Activated naive CD4-positive, alpha-beta T cell treated with anti-CD3 and anti-CD28 coated beads, Interleukin-2, amount 10 ng/mL, durations not matched to agents 7 days and 5 days (primary cell): ENCODE results near the gene LKAAEAR1.
"Not testable (repeated sequence)": the region's sequence is repeated elsewhere in the genome, so short reads cannot be mapped to it uniquely, and the experiment has no call there.

Source experiments
- CTCF ChIA-PET: fragments of 350-600 bp; sonication (Branson Sonifier 250); formaldehyde crosslinking; loops from one replicate; lab custom pipeline; 2021; ENCODE audit warnings: antibody characterized with exemption; lab: Charles Lee
- DNase-seq: peaks from one replicate; pipeline ENCODE4 v3.0.0-alpha.2; 2020
- H3K27ac Mint-ChIP-seq: one replicate; pipeline ENCODE4 v1.8.0; 2021; ENCODE audit warnings: mild to moderate bottlenecking, moderate library complexity, mixed read lengths
- H3K27me3 Mint-ChIP-seq: one replicate; pipeline ENCODE4 v1.8.0; 2021; ENCODE audit warnings: mild to moderate bottlenecking, mixed read lengths
- H3K36me3 Mint-ChIP-seq: one replicate; pipeline ENCODE4 v1.8.0; 2021; ENCODE audit warnings: mixed read lengths
- H3K4me1 Mint-ChIP-seq: one replicate; pipeline ENCODE4 v1.8.0; 2021; ENCODE audit warnings: mixed read lengths
- H3K4me3 Mint-ChIP-seq: one replicate; pipeline ENCODE4 v1.8.0; 2021; ENCODE audit warnings: mild to moderate bottlenecking, moderate library complexity, mixed read lengths
- H3K9me3 Mint-ChIP-seq: one replicate; pipeline ENCODE4 v1.8.0; 2021; ENCODE audit warnings: mixed read lengths

Gene LKAAEAR1

GRCh38 chr20:64083804-64084684 lies at the start of gene LKAAEAR1:
TSS of gene LKAAEAR1 (minus strand) at chr20:64084398. CDS start at chr20:64084219, 179 bp downstream.
- Mint-ChIP-seq H3K27ac (peak within 1 kb of the TSS; percentile 37), H3K9me3 (peaks cover 12% of the 10 kb centered on the region), H3K4me1 (peaks cover 35% of the 10 kb centered on the region), H3K4me3 (peak within 1 kb of the TSS; percentile 76), H3K36me3 (peaks cover 3% of the 10 kb centered on the region), H3K27me3 (peaks cover 76% of the 10 kb centered on the region)
- no peak for DNase-seq
- CTCF ChIA-PET = interaction anchor here (0.7 to 5.7 kb wide), 6 partner anchors 15 to 334 kb away, joined by 3 to 75 read pairs (median 4); no protein-coding TSS in a partner anchor

GRCh38 chr20:64131406-64131805 lies 47.2 kb upstream of the LKAAEAR1 start:
- Mint-ChIP-seq H3K36me3 (no peaks in the 10 kb centered on the region), H3K27me3 (peaks cover 12% of the 10 kb centered on the region), H3K9me3 (no peaks in the 10 kb centered on the region), H3K27ac (no peak overlapping the region), H3K4me1 (no peaks in the 10 kb centered on the region), H3K4me3 (no peak overlapping the region)
- peak; percentile 22 for DNase-seq
- CTCF ChIA-PET = no interaction called here

- DNase-seq = peak; percentile 14
- H3K9me3 Mint-ChIP-seq = no peaks in the 10 kb centered on the region
- H3K4me1 Mint-ChIP-seq = no peaks in the 10 kb centered on the region
- CTCF ChIA-PET = no interaction called here
- no peaks in the 10 kb centered on the region for H3K36me3 Mint-ChIP-seq
- H3K27me3 Mint-ChIP-seq = peaks cover 12% of the 10 kb centered on the region
- no peak overlapping the region for H3K27ac Mint-ChIP-seq
- no peak overlapping the region for H3K4me3 Mint-ChIP-seq
Measured at GRCh38 chr20:64130876-64131275, 46.7 kb upstream of the LKAAEAR1 start.

GRCh38 chr20:64130271-64130670 lies 46.1 kb upstream of the LKAAEAR1 start:
- peak; percentile 4 for DNase-seq
- CTCF ChIA-PET = no interaction called here
- no peak overlapping the region for H3K27ac Mint-ChIP-seq
- no peaks in the 10 kb centered on the region for H3K9me3 Mint-ChIP-seq
- H3K27me3 Mint-ChIP-seq = peaks cover 12% of the 10 kb centered on the region
- H3K36me3 Mint-ChIP-seq = no peaks in the 10 kb centered on the region
- no peak overlapping the region for H3K4me3 Mint-ChIP-seq
- no peaks in the 10 kb centered on the region for H3K4me1 Mint-ChIP-seq

- Mint-ChIP-seq H3K27me3 (peaks cover 19% of the 10 kb centered on the region), H3K27ac (no peak overlapping the region), H3K4me1 (no peaks in the 10 kb centered on the region), H3K4me3 (no peak overlapping the region), H3K36me3 (no peaks in the 10 kb centered on the region), H3K9me3 (no peaks in the 10 kb centered on the region)
- CTCF ChIA-PET = no interaction called here
- DNase-seq = peak; percentile 14
Measured at GRCh38 chr20:64129146-64129782, 45.1 kb upstream of the LKAAEAR1 start.

- DNase-seq, H3K27ac Mint-ChIP-seq, H3K4me3 Mint-ChIP-seq, H3K36me3 Mint-ChIP-seq, H3K4me1 Mint-ChIP-seq, CTCF ChIA-PET, H3K9me3 Mint-ChIP-seq: not testable (repeated sequence)
- peaks cover 49% of the 10 kb centered on the region for H3K27me3 Mint-ChIP-seq
Measured at GRCh38 chr20:64123517-64123916, 39.3 kb upstream of the LKAAEAR1 start.

- CTCF ChIA-PET = interaction anchor here (0.6 to 7.4 kb wide), 3 partner anchors 13 to 40 kb away, joined by 3 to 75 read pairs (median 28); partner anchors contain the start of gene LKAAEAR1
- not testable (repeated sequence) for H3K27ac Mint-ChIP-seq, H3K4me1 Mint-ChIP-seq
Measured at GRCh38 chr20:64122927-64123326, 38.7 kb upstream of the LKAAEAR1 start.

GRCh38 chr20:64121586-64121985 lies 37.4 kb upstream of the LKAAEAR1 start:
- Mint-ChIP-seq H3K4me3 (no peak overlapping the region), H3K27me3 (peaks cover 49% of the 10 kb centered on the region), H3K36me3 (no peaks in the 10 kb centered on the region), H3K9me3 (no peaks in the 10 kb centered on the region), H3K27ac (no peak overlapping the region), H3K4me1 (peaks cover 9% of the 10 kb centered on the region)
- CTCF ChIA-PET = interaction anchor here (1.3 to 7.4 kb wide), 7 partner anchors 11 to 335 kb away, joined by 3 to 75 read pairs (median 7); partner anchors contain the start of genes LKAAEAR1, NPBWR2, OPRL1 and RGS19
- DNase-seq = peak; percentile 14

More at GRCh38 chr20:64122927-64123326, 38.7 kb upstream of the LKAAEAR1 start:
- peaks cover 49% of the 10 kb centered on the region for H3K27me3 Mint-ChIP-seq
- DNase-seq, H3K36me3 Mint-ChIP-seq, H3K4me3 Mint-ChIP-seq, H3K9me3 Mint-ChIP-seq: not testable (repeated sequence)

- peaks cover 9% of the 10 kb centered on the region for H3K4me1 Mint-ChIP-seq
- H3K27ac Mint-ChIP-seq = peak overlapping the region; percentile 75
- H3K4me3 Mint-ChIP-seq = peak overlapping the region; percentile 60
- H3K9me3 Mint-ChIP-seq = no peaks in the 10 kb centered on the region
- no peaks in the 10 kb centered on the region for H3K36me3 Mint-ChIP-seq
- CTCF ChIA-PET = interaction anchor here (0.8 to 7.4 kb wide), 14 partner anchors 10 to 623 kb away, joined by 3 to 75 read pairs (median 5); partner anchors contain the start of genes LKAAEAR1 and NPBWR2
- peak; percentile 20 for DNase-seq
- H3K27me3 Mint-ChIP-seq = peaks cover 47% of the 10 kb centered on the region
Measured at GRCh38 chr20:64119681-64120341, 35.6 kb upstream of the LKAAEAR1 start.

GRCh38 chr20:64119301-64119680 lies 35.1 kb upstream of the LKAAEAR1 start:
- Mint-ChIP-seq H3K4me3 (no peak overlapping the region), H3K4me1 (peaks cover 9% of the 10 kb centered on the region), H3K27ac (no peak overlapping the region), H3K27me3 (peaks cover 42% of the 10 kb centered on the region), H3K9me3 (no peaks in the 10 kb centered on the region), H3K36me3 (no peaks in the 10 kb centered on the region)
- CTCF ChIA-PET = interaction anchor here (0.8 to 7.4 kb wide), 8 partner anchors 9 to 623 kb away, joined by 3 to 75 read pairs (median 12); partner anchors contain the start of genes LKAAEAR1 and NPBWR2
- DNase-seq = peak; percentile 19

GRCh38 chr20:64117432-64117777 lies 33.2 kb upstream of the LKAAEAR1 start:
- H3K36me3 Mint-ChIP-seq, DNase-seq, H3K27ac Mint-ChIP-seq, H3K9me3 Mint-ChIP-seq, H3K4me1 Mint-ChIP-seq, H3K4me3 Mint-ChIP-seq: not testable (repeated sequence)
- H3K27me3 Mint-ChIP-seq = peaks cover 39% of the 10 kb centered on the region
- CTCF ChIA-PET = interaction anchor here (0.8 to 7.4 kb wide), 2 partner anchors 35 to 60 kb away, joined by 3 to 75 read pairs; partner anchors contain the start of gene LKAAEAR1

- Mint-ChIP-seq H3K27ac (no peak overlapping the region), H3K9me3 (no peaks in the 10 kb centered on the region), H3K36me3 (no peaks in the 10 kb centered on the region), H3K4me1 (peaks cover 9% of the 10 kb centered on the region), H3K4me3 (no peak overlapping the region), H3K27me3 (peaks cover 33% of the 10 kb centered on the region)
- CTCF ChIA-PET = interaction anchor here (0.8 to 7.4 kb wide), 2 partner anchors 34 to 60 kb away, joined by 3 to 75 read pairs; partner anchors contain the start of gene LKAAEAR1
- DNase-seq = peak; percentile 14
Measured at GRCh38 chr20:64116541-64117431, 32.6 kb upstream of the LKAAEAR1 start.

- Mint-ChIP-seq H3K9me3 (no peaks in the 10 kb centered on the region), H3K36me3 (no peaks in the 10 kb centered on the region), H3K27ac (no peak overlapping the region), H3K4me1 (peaks cover 9% of the 10 kb centered on the region), H3K4me3 (no peak overlapping the region), H3K27me3 (peaks cover 25% of the 10 kb centered on the region)
- CTCF ChIA-PET = interaction anchor here (1.1 to 7.4 kb wide), 2 partner anchors 8 to 33 kb away, joined by 3 to 75 read pairs; partner anchors contain the start of genes LKAAEAR1 and NPBWR2
- DNase-seq = peak; percentile 10
Measured at GRCh38 chr20:64116016-64116415, 31.8 kb upstream of the LKAAEAR1 start.
